Cortex of kidney (tissue), 1 donor: ENCODE data around the gene CLDN24.
"Not testable (repeated sequence)": the region's sequence is repeated elsewhere in the genome, so short reads cannot be mapped to it uniquely, and the experiment has no call there.

Experiments
- DNase-seq: peaks from one replicate; lab custom pipeline; 2025; lab: John Stamatoyannopoulos, UW

CLDN24 gene

DNA sequence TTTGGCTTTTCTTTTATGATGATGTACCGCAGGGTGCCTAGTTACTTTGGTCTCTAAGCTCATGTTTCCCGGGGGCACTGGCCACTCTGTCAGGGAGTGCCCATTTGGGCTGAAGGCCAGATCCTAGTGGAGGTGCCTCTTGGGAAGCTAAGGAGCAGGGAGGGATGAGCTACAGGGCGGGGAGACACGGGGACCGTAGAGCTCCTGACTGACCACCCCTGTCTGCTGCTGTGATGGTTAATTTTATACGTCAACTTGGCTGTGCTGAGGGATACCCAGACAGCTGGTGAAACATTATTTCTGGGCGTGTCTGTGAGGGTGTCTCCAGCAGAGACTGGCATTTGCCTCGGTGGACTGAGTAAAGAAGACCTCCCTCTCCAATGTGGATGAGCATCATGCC, 24.9 kb upstream of the CLDN24 start:
- no peak for DNase-seq

DNA sequence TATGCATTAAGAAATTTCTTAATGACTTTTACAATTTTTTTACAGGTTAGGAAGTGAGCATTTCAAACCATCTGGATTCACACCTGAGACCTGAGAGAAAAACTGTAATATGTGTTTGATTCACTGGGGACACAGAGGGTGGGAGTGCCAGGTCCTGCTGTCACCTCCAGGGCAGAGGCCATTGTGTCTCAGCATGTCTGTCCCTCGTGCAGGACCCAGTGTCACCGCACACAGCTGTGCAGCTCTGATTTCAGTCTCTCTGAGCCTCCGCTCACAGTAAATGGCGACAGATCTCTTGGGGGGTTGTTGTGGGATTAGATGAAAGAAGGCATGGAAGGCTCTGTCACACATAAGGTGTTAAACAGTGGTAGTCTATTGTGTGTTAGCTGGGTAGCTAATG, 23.0 kb upstream of the CLDN24 start:
- DNase-seq = no peak

DNA sequence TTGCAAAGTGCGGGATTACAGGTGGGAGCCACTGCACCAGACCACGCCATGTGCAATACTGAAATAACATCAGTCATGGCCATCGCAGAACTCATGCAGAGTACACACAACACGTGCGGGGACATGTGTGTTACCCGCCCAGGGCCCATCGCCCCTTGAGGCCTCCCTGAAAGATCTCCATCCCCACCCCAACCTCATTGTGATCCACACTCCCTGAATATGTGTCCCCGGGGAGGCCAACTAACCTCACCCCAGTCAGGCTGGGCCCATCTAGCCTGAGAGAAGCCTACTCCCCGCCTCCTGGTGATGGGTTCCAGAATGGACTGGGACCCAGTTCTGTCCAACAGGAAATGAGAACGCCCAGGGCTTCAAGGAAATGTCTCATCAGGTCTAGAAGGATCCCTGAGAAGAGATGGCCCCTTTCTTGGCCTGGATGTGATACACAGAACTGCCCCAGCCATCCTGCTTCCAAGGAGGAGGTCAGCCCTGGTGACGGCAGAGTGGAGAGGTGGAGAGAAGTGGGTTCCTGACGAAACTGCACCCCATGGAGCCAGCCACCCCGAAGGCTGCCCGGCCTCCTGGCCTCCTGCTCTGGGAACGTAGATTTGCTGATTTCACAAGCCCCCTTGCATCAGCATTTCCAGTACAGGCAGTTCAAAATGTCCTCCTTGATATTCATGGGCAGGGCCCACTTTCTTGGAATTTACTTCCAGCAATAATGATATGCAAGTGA, 22.5 kb upstream of the CLDN24 start:
- DNase-seq = no peak

DNA sequence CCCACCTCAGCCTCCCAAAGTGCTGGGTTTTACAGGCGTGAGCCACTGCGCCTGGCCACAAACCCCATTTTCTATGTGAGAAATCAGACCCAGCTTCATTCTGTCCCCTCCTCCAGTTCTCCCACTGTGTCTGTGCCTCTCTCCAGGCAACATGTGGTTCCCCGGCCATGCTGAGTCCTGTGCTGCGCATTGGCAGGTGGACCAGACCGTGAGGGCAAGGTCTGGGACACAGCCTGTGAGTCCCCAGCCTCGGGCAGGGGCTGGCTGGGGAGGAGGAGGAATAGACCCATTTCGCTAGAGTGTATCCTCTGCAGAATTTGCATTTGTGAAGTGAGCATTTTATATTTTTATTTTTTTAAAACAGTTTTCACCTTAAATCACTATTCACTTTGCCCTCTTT, 21.5 kb upstream of the CLDN24 start:
- DNase-seq = no peak

DNA sequence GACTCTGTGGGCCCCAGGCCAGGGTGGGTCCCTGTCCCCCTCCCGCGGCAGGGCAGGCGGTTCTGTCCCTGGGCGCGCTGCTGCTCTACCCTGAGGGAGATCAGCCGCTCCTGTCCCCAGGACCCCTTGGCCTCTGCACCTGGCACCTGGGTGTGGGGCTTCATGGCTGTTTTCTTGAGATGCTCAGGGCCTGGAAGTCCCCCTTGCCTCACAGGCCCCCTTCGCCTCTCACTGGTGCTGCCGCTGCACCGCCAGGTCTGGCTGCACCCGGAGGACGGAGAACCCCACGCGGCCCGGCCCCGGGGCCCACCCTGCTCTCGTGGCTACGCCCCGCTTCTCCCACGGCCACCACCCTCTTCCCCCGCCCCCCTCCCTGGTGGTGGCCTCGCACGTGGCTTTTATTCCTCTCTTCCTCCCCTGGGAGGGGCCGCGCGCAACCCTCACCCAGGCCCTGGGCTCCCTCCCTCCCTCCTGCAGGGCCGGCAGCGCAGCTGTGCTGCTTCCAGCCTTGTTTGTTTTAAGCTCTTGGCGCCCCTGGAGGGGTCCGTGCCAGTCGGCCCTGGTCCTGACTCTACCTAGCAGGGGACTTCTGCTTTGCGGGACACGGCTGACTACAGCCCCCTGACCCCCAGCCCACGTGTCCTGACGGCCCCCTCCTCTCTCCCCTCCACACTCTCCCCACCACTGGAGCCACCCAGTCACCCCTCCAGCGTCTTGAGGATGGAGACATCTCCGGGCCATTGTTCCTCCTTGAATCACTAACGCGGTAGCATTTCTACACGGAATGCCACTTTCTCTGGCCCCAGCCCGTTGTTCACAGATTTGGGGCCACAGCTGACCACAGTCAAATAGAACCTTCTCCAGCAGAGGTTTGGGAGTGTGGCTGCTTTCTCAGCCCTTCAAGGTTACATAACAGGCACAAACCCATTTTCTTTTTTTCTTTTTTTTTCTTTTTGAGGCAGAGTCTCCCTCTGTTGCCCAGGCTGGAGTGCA, 20.6 kb upstream of the CLDN24 start:
- no peak for DNase-seq

DNA sequence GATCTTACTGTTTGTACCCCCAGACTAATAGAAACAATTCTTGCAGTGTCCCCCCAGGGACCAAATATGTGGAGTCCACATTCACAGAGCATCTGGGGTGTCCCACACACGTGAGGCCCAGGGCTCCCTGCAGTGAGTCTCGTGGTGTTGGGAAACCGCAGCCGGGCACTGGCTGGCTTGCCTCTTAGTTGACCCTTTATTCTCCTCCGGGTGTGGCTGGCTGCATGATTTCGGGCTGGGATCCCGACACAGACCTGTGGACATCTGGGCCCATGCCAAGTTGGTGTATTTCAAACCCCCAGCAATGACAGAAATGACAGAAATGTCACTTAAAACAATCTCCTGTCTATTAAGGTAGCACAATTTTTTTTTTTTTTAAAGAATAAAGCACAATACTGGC, 15.6 kb upstream of the CLDN24 start:
- DNase-seq = no peak

DNA sequence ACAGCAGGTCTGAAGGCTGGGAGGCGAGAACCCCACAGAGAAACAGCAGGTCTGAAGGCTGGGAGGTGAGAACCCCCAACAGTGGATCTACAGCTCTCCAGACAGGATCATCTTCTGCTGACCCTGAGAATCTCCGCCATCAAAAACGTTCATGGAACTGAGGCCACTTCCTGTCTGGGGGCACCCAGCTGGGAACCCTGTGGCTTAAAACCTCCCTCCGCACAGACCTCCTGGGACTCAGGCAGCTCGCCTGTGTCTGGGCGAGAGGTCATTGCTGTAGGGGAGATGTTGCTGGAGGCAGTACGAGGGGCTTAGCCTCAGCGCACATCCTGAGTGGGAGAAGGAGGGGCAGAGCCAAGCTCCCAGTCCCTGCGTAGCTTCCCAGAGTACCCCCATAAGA, 15.1 kb upstream of the CLDN24 start:
- no peak for DNase-seq

DNA sequence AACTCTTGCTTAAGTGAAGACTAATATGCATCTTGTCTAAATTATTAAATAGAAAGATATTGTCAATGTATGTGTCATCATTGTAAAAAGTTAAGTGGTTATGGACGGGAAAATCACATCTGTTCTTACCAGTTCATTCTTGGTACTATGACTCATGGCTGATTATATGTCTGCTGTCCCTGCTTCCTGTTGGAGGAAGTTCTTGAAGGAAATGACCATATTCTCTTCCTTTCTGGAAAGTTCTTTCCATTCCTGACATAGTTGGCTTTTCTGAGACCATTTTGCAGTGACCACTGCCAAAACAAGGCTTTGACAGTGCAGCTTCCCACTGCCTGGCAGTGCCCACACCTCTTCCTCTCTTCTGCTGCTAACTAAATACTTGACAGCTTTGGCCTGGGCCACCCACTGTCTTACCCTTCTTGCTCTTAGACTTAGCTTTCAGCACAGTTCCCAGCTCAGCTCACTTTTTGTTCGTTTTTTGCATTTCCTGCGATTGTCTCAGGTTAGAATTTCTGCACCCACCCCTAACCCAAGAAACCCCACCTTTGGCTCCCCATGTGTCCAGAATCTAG, 13.2 kb upstream of the CLDN24 start:
- no peak for DNase-seq

DNA sequence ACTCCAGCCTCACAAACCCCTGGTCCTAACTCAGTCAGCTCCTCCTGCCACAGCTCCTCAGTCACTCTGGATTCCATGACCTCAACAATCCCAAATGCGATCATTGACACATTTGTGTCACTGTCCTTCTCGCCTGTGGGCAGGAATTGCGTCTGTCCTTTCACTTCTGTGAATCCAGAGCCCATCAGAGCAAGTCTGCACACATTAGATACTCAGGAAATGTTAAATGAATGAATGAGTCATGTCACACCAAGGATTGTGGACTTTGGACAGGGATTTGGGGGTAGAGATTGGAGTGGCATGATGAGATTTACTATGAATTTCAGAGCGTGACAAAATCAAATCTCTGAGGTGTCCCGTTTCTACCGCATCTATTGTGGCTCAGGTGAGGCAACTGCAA, 11.8 kb upstream of the CLDN24 start:
- no peak for DNase-seq

DNA sequence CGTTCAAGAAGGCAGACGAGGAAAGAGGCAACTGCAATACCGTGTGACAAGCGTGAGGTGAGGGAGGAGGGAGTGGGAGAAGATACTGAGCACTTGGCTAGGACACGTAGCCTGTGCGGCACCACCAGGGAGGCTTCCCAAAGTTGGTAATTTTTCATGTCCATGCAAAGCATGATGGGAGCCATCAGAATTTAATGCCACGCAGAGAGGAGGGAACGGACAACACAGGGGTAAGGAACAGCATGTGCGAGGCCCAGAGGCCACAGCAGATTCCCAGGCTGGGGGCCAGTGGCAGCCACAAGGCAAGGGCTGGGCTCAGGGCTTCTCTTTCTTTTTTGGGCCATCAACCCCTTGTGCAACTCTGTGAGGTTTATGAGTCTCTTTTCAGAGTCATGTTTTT, 11.0 kb upstream of the CLDN24 start:
- DNase-seq = no peak

DNA sequence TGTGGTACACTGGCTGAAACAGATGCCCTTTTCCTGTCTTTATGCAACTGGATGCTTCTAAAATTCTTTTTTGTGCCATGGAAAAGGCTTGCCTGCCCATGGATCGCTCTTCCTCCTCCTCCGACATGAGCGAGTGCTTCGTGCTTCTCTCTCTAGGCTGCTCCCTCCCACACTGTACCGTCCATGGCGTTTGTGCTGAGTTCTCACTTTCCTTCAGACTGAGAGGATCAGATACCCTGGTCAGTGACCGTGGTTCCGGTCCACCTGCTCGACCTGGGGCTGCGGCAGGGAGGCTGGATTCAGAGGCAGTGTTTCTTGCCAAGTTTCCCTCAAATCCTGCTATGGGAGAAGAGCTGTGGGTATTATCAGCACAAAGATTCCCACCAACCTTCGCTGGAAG, 10.2 kb upstream of the CLDN24 start:
- DNase-seq = no peak

DNA sequence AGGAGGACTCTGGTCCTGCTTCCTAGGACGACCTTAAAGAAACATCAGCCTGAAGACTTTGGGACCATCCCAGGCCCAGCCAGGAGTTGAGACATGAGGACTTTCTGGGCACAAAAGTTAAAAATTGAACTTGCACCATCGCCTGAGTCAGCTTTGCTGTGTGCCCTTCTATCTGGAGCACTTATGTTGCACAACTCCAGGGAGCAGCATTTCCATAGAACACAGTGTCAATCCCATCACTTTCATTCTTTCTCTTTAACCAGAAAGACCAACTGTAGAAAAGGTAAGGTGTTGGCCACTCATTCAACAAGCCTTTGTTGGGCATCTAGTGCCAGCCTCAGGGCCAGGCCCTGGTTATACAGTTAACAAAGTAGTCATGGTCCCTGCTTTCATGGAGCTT, 8.6 kb upstream of the CLDN24 start:
- DNase-seq = no peak

DNA sequence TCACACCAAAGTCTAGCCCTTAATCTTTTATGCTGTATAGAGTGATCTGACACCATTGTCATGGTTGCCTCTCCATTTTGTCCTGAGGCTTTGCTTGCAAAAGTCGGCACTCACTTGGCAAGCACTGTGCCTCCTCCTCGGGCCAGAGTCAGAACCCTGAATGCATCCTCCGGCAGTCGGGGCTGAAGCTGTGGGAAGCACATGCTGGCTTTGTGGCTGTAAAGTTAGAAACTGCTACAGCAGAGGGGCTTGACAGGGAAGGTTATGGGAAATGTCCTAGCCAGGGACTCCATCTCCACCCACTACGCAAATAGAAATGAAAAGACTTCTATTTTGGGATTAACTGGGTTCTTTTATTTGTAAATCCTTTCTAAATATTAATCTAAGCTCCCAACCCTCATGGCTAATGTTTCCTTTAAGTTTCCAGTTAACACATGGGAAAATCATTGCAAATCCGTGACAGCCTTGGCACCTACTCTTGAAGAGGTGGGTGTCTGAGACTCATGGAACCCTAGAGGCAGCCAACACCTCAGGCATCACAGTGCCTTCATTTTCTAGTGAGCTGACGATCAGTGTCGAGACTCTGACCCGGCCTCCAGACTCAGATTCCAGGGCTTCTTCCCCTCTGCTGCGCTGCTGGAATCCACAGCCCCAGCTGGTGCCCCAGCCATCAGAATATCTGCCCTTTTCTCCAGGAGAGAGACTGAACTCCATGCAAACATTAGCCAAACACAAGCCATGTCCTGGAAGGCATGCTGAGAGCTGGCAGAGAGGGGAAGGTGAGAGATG, 7.9 kb upstream of the CLDN24 start:
- no peak for DNase-seq

DNA sequence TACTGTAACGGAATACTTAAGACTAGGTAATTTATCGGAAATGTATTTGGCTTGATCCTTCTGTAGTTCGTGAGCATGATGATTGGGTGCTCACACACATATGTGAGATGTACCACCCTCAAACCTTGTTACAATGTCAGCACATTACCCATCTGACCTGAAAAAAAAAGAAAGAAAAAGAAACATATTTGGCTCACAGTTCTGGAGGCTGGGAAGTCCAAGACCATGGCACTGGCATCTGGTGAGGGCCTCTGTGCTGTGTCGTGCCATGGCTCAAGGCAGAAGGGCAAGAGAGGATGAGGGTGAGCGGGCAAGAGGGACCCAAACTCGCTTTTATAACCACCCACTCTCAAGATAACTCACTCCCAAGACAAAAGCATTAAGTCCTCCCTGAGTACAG, 7.0 kb upstream of the CLDN24 start:
- DNase-seq = no peak

DNA sequence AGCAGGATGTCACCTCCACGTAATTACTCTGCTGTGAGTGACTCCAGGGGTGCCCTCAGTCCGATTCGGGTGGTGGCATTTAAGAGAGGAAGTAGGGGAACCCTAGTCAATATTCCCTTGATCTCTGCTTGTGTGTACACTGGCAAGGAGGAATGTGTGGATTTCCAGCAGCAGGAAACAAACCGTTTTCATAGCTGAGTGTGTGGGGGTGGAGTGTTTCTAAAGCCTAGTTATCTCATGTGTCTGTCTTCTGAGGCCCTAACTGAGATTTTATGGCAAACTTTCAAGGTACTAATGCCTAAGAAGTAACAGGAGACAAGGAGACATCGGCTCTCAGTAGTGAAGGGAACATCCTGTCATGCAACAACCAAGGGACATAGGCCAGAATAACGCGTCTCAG, 6.6 kb upstream of the CLDN24 start:
- no peak for DNase-seq

DNA sequence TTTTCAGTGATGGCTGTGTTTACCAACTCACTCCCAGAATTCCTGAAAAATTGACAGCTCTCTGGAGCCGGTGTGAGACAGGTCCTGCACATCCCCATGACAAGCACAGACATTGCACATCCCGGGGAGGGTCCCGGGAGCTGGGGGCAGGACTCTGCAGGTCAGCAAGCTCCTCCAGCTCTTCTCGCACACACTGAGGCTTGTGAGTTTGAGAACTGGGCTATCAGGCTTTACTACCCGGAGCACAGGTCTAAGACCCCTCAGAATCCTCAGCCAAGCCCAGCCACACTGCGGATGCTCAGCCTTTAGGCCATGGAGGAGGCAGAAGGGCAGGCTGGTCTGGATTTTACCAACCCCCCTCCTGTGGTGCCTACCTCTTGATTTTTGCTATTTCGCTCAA, 5.6 kb upstream of the CLDN24 start:
- no peak for DNase-seq

DNA sequence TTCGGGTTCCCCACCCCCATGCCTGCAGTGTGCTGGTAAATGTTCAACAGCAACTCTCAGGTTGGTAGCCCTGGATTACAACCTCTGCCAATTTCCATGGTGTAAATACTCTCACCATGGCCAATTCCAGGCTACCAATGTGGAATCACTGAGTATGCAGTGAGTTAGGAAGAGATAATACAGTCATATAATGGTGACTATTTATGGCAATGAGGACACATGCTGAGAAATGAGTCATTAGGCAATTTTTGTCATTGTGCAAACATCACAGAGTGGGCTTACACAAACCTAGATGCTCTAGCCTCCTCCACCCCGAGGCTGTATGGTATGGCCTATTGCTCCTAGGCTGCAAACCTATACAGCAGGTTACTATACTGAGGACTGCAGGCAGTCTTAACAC, 4.6 kb upstream of the CLDN24 start:
- DNase-seq = no peak

DNA sequence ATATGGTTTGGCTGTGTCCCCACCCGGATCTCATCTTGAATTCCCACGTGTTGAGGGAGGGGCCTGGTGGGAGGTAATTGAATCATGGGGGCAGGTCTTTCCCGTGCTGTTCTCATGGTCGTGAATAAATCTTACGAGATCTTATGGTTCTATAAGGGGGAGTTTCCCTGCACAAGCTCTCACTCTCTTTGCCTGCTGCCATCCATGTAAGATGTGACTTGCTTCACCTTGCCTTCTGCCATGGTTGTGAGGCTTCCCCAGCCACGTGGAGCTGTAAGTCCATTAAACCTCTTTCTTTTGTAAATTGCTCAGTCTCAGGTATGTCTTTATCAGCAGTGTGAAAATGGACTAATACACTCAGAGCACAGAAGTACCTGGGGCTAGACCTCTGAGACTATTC, 4.2 kb upstream of the CLDN24 start:
- not testable (repeated sequence) for DNase-seq

DNA sequence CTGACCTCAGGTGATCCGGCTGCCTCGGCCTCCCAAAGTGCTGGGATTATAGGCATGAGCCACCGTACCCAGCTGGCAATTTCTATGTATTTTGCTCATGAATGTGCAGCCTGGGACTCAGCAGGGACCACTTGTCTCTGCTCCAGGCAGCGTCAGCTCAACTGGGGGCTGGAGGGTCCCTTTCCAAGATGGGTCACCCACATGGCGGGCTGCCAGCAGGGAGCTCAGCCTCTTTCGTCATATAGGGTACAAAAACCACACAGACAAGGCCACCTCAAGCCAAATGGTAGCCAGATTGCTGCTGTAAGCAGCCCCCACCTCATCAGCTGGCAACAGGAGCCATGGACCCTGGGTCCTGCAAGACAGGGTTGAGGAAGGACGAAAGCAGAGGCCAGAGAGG, 2.4 kb upstream of the CLDN24 start:
- DNase-seq = no peak

DNA sequence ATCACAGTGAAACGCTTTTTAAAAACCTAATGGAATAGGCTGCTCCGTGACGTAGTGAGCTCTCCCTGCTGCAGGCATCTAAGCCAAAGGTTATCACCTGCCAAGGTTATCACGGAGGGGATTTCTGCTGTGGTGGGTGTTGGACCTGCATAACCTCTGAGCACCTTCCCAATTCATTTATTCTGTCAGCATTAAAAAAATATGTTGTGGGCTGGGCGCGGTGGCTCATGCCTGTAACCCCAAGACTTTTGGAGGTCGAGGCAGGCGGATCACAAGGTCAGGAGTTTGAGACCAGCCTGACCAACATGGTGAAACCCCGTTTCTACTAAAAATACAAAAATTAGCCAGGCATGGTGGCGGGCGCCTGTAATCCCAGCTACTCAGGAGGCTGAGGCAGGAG, 1.8 kb upstream of the CLDN24 start:
- DNase-seq = not testable (repeated sequence)

DNA sequence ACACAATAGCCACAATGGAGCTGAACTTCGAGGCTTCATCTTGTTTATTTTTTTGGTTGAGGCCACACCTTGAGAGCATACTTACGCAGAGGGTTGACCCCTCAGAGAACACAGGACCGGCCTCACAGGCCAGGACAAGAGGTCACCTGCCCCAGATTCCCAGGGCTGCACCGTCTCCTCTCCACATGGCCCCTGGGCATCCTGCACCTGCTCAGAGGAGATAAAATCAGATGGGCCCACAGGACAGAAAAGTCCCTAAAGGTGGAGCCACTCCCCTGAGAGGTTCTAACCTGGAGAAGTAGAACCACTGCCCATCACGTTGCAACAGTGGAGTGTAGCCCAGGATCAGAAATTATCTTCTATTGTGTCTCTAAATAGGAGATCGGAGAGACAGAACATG, 1.1 kb upstream of the CLDN24 start:
- DNase-seq = no peak

DNA sequence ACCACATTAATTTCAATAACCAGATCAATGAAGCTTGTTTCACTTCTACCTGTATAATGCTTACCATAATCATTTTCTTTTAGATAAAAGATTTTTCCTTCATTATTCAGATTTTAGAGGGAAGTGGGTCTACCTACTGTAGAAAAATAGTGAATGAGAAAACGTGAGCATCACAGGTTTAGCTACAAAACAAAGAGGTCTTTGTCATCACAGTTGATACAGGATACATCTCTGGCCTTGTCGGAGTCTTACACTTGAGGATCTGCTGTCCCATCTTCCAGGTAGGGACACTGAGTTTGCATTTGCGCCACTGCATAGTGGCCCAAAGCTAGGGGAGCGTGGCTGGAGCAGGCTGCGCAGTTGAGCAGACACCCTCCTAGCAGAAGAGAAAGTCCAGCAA, 710 bp downstream of the CLDN24 start:
- no peak for DNase-seq
